OCI-LY1 (cell line): ENCODE results near the gene SNTG2.

Source experiments
- EZH2 ChIP-seq: fragments of 200-600 bp; sonication (generic), shearing (Covaris generic); IDR thresholded peaks from 2 replicates; pipeline ENCODE4 v1.8.0; 2017; ENCODE audit warnings: borderline replicate concordance, mixed run types, mild to moderate bottlenecking, antibody characterized with exemption, low read length, moderate library complexity, mixed read lengths
- TF ChIP-seq, protein P1 (sequence below): fragments of 200-600 bp; sonication (generic), shearing (Covaris generic); IDR thresholded peaks from 2 replicates; pipeline ENCODE4 v1.5.1; 2017; ENCODE audit warnings: mild to moderate bottlenecking, antibody characterized with exemption, low read length, moderate library complexity, mixed read lengths

DNA sequence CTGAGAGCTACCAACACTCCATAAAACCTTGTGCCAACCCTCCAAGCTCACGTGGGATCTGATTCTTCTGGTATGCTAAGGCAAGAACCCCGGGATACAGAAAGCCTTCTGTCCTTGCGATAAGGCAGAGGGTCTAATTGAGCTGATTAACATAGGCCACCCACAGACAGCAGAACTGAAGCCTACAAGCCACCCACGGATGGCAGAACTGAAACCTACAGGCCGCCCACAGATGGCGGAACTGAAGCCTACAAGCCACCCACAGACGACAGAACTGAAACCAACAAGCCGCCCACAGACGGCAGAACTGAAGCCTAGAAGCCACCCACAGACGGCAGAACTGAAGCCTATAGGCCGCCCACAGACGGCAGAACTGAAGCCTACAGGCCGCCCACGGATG, 216.3 kb downstream of the SNTG2 start:
- TF ChIP-seq EZH2, result no peak
- TF ChIP-seq, protein P1, sequence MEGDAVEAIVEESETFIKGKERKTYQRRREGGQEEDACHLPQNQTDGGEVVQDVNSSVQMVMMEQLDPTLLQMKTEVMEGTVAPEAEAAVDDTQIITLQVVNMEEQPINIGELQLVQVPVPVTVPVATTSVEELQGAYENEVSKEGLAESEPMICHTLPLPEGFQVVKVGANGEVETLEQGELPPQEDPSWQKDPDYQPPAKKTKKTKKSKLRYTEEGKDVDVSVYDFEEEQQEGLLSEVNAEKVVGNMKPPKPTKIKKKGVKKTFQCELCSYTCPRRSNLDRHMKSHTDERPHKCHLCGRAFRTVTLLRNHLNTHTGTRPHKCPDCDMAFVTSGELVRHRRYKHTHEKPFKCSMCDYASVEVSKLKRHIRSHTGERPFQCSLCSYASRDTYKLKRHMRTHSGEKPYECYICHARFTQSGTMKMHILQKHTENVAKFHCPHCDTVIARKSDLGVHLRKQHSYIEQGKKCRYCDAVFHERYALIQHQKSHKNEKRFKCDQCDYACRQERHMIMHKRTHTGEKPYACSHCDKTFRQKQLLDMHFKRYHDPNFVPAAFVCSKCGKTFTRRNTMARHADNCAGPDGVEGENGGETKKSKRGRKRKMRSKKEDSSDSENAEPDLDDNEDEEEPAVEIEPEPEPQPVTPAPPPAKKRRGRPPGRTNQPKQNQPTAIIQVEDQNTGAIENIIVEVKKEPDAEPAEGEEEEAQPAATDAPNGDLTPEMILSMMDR, result no peak
